Body of pancreas (tissue), 4 donors: ENCODE measurements around the gene PANK1.

ENCODE experiments used
- POLR2A ChIP-seq, 3 donors: fragments of 450-650 bp; IDR thresholded peaks; one replicate each; pipeline ENCODE4 v1.6.1; 2016; ENCODE audit warnings: antibody characterized with exemption in 3 of 3, mild to moderate bottlenecking in 2 of 3
- TF ChIP-seq, protein P1 (sequence below), 7 experiments: fragments of 450-650 bp in 4 of 7; fragments of 200-600 bp in 3 of 7; sonication (generic) in 3 of 7; IDR thresholded peaks; one replicate each; pipeline ENCODE4 v1.5.1; 2016 to 2019; ENCODE audit warnings: antibody characterized with exemption in 7 of 7

DNA sequence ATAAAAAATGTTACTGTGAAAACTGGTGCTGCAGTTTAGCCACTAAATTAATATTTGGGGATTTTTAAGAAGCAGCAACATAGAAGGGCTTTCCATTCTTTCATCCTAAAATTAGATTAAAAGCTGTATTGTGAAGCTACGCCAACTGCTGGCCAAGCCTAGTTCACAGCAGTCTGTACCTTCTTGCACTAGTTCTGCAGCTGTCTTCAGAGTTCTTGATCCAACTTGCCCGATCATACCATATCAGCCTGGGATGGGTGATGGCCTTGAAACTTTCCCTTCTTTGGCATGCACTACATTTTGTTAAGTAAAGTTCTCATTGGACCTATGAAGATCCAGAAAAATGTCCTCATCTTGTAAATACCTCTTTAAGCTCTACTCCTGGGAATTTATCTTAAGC lies 20.3 kb upstream of the PANK1 start:
- TF ChIP-seq, protein P1, sequence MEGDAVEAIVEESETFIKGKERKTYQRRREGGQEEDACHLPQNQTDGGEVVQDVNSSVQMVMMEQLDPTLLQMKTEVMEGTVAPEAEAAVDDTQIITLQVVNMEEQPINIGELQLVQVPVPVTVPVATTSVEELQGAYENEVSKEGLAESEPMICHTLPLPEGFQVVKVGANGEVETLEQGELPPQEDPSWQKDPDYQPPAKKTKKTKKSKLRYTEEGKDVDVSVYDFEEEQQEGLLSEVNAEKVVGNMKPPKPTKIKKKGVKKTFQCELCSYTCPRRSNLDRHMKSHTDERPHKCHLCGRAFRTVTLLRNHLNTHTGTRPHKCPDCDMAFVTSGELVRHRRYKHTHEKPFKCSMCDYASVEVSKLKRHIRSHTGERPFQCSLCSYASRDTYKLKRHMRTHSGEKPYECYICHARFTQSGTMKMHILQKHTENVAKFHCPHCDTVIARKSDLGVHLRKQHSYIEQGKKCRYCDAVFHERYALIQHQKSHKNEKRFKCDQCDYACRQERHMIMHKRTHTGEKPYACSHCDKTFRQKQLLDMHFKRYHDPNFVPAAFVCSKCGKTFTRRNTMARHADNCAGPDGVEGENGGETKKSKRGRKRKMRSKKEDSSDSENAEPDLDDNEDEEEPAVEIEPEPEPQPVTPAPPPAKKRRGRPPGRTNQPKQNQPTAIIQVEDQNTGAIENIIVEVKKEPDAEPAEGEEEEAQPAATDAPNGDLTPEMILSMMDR (IDR thresholded peaks at IDR 0.05): no peak
- TF ChIP-seq POLR2A (IDR thresholded peaks at IDR 0.05): no peak
